Measurements from ENCODE around the gene ANKMY1.

GRCh38 chr2:240448387-240449274, 109.2 kb downstream of the ANKMY1 start:
- TF ChIP-seq CTCF (IDR thresholded peaks at IDR 0.05; ENCODE audit: low read depth, low read length), result no peak
- no peak for TF ChIP-seq POLR2A (IDR thresholded peaks at IDR 0.05; ENCODE audit: extremely low read depth, insufficient read length)
- TF ChIP-seq MAX (IDR thresholded peaks at IDR 0.05; ENCODE audit: low read depth, low read length), result no peak

Measured in NB4 (cell line).